ENCODE data around the gene PDGFC. TPM values are rescaled to one million over a fixed set of nuclear protein-coding genes. Genes with fewer than 3 reads are reported as not detected.
A peak's percentile ranks its signal among the peaks of the same experiment; 100 is the strongest.

Gene PDGFC
- total and polyA plus RNA-seq, 12 donors = 2.1 to 18.2 (median 14.8) TPM

DNA sequence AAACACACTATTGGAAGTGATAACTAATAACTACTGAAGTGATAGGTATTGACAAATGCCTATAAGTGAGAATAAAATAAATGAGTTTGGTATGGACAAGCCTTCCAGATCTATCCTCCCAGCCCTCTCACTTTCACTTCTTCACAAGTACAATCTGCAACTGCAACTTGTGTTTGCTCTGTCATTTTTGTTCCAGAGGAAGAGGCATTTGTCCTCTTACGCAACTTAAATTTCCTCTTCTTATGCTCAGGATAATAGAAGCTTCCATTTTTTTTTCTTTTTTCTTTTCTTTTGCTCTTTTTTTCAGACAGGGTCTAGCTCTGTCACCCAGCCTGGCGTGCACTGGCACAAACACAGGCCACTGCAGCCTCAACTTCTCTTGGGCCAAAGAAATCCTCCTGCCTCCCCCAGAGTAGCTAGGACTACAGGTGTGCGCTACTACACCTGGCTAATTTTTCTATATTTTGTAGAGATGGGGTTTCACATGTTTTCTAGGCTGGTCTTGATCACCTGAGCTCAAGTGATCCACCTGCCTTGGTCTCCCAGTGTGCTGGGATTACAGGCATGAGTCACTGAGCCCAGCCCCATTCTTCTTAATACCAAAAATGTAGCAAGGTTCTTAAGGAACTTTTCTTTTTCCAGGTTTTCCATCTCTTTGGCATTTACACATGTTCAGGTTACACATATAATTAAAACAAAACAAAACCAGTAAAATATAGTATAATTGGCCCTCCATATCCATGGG, 73.1 kb downstream of the PDGFC start:
- WGBS, 2 donors = 54 to 57% methylated on average over 3 of the region's 3 CpGs
- DNase-seq = no peak
- intact Hi-C loops (cut with DNase I) = no loop called here
- H3K27ac ChIP-seq = peak overlapping the region in 1 of 10 donors; percentile 51
- TF ChIP-seq, protein P1, sequence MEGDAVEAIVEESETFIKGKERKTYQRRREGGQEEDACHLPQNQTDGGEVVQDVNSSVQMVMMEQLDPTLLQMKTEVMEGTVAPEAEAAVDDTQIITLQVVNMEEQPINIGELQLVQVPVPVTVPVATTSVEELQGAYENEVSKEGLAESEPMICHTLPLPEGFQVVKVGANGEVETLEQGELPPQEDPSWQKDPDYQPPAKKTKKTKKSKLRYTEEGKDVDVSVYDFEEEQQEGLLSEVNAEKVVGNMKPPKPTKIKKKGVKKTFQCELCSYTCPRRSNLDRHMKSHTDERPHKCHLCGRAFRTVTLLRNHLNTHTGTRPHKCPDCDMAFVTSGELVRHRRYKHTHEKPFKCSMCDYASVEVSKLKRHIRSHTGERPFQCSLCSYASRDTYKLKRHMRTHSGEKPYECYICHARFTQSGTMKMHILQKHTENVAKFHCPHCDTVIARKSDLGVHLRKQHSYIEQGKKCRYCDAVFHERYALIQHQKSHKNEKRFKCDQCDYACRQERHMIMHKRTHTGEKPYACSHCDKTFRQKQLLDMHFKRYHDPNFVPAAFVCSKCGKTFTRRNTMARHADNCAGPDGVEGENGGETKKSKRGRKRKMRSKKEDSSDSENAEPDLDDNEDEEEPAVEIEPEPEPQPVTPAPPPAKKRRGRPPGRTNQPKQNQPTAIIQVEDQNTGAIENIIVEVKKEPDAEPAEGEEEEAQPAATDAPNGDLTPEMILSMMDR (IDR thresholded peaks at IDR 0.05) = no peak
- H3K36me3 ChIP-seq = no peaks in the 10 kb centered on the region
- H3K27me3 ChIP-seq = no peaks in the 10 kb centered on the region
- H3K4me3 ChIP-seq = no peak overlapping the region
- H3K4me1 ChIP-seq = peaks cover 0 to 16% (median 0%) of the 10 kb centered on the region in 9 donors
- H3K9me3 ChIP-seq = no peaks in the 10 kb centered on the region
- peak in 1 of 8 donors; percentile 14 for ATAC-seq

- no peaks in the 10 kb centered on the region for H3K36me3 ChIP-seq
- intact Hi-C loops (cut with DNase I) = no loop called here
- peaks cover 0 to 11% (median 0%) of the 10 kb centered on the region in 9 donors for H3K4me1 ChIP-seq
- no peaks in the 10 kb centered on the region for H3K9me3 ChIP-seq
- WGBS, 2 donors = 50 to 56% methylated on average over 1 of the region's 1 CpG
- no peak for DNase-seq
- no peak overlapping the region for H3K4me3 ChIP-seq
- TF ChIP-seq, protein P1 (IDR thresholded peaks at IDR 0.05) = no peak
- ATAC-seq = no peak
- no peak overlapping the region for H3K27ac ChIP-seq
- H3K27me3 ChIP-seq = no peaks in the 10 kb centered on the region
These were observed 75.1 kb downstream of the PDGFC start for GRCh38 chr4:156896527-156896926.

DNA sequence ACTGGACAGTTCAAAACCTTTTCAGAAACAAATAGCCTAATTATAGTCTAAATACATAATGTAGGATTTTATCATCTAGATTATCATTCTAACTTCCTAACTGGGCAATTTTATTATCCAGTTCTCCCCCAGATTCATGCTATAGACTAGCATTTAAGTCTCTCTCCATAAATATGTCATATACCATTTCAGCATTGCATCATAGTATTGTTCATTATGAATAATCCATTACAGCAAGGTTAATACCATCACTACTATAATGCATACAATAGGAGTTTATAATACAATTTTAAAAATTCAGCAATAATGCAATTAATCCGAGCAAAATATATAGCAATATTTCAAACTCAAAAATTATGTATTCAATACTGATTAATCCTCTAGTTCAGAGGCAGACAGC, 77.4 kb downstream of the PDGFC start:
- H3K27me3 ChIP-seq = no peaks in the 10 kb centered on the region
- 88 to 92% methylated on average over 1 of the region's 1 CpG for WGBS, 2 donors
- TF ChIP-seq, protein P1 (IDR thresholded peaks at IDR 0.05) = no peak

GRCh38 chr4:156892805-156893204, 78.8 kb downstream of the PDGFC start:
- Histone ChIP-seq H3K27me3 (no peaks in the 10 kb centered on the region), H3K4me3 (no peak overlapping the region), H3K9me3 (no peaks in the 10 kb centered on the region), H3K36me3 (no peaks in the 10 kb centered on the region), H3K27ac (no peak overlapping the region), H3K4me1 (peaks cover 0 to 17% (median 0%) of the 10 kb centered on the region in 9 donors)
- no peak for DNase-seq
- WGBS, 2 donors = 29 to 40% methylated on average over 2 of the region's 2 CpGs
- peak in 1 of 8 donors; percentile 30 for ATAC-seq
- intact Hi-C loops (cut with DNase I) = no loop called here
- TF ChIP-seq, protein P1 (IDR thresholded peaks at IDR 0.05) = no peak

More for the DNA sequence above, 77.4 kb downstream of the PDGFC start:
- Histone ChIP-seq H3K27ac (no peak overlapping the region), H3K4me1 (peaks cover 0 to 20% (median 0%) of the 10 kb centered on the region in 9 donors), H3K36me3 (no peaks in the 10 kb centered on the region), H3K9me3 (no peaks in the 10 kb centered on the region), H3K4me3 (no peak overlapping the region)
- ATAC-seq (no peak), DNase-seq (no peak)
- intact Hi-C loops (cut with DNase I) = no loop called here
